Left ventricle myocardium inferior (tissue), 1 donor: Measurements from ENCODE around the gene NAPB. TPM values are rescaled to one million over a fixed set of nuclear protein-coding genes. Genes with fewer than 3 reads are reported as not detected.

Experiments
- DNase-seq: peaks from one replicate; pipeline ENCODE4 v3.0.0-alpha.2; 2020
- H3K27ac ChIP-seq: fragments of 200-600 bp; replicated peaks from 2 replicates; pipeline ENCODE4 v1.8.0; 2021
- H3K27me3 ChIP-seq: fragments of 200-600 bp; 2 replicates; pipeline ENCODE4 v1.8.0; 2021; ENCODE audit warnings: low read depth
- H3K36me3 ChIP-seq: fragments of 200-600 bp; 2 replicates; pipeline ENCODE4 v1.8.0; 2021
- H3K4me1 ChIP-seq: fragments of 200-600 bp; 2 replicates; pipeline ENCODE4 v1.8.0; 2021
- H3K4me3 ChIP-seq: fragments of 200-600 bp; 2 replicates; pipeline ENCODE4 v1.8.0; 2021; ENCODE audit warnings: mild to moderate bottlenecking, moderate library complexity
- H3K9me3 ChIP-seq: fragments of 200-600 bp; replicated peaks from 2 replicates; pipeline ENCODE4 v1.8.0; 2021
- intact Hi-C: fragments of 100-400 bp; cut with micrococcal nuclease; formaldehyde crosslinking; loops from one replicate; pipeline ENCODE4 v1.11.0; 2022
- total RNA-seq: library from RNA; stranded (reverse); fragmentation: NEBNext Ultra II Directional; extraction: Animal tissue kit (Norgen Biotek cat#: 25700); gene quantifications from one replicate; pipeline ENCODE4 v1.2.1, GENCODE V29; 2021
- TF ChIP-seq, protein P1 (sequence below): fragments of 200-600 bp; IDR thresholded peaks from 2 replicates; pipeline ENCODE4 v1.8.0; 2021; ENCODE audit warnings: antibody characterized with exemption, mild to moderate bottlenecking, borderline replicate concordance
- donor health status: DM: no; HTN: yes; CAD: no; lungs with severe emphysema.

Gene NAPB
- total RNA-seq, 1 donor from 2014 or later = 5.2 TPM

- H3K27ac ChIP-seq = no peak overlapping the region
- intact Hi-C loops = loop anchor here (10.0 kb wide), 1 partner anchor 159 kb away; the partner anchor contains the start of gene CST9
- no peak overlapping the region for H3K4me3 ChIP-seq
- TF ChIP-seq, protein P1, sequence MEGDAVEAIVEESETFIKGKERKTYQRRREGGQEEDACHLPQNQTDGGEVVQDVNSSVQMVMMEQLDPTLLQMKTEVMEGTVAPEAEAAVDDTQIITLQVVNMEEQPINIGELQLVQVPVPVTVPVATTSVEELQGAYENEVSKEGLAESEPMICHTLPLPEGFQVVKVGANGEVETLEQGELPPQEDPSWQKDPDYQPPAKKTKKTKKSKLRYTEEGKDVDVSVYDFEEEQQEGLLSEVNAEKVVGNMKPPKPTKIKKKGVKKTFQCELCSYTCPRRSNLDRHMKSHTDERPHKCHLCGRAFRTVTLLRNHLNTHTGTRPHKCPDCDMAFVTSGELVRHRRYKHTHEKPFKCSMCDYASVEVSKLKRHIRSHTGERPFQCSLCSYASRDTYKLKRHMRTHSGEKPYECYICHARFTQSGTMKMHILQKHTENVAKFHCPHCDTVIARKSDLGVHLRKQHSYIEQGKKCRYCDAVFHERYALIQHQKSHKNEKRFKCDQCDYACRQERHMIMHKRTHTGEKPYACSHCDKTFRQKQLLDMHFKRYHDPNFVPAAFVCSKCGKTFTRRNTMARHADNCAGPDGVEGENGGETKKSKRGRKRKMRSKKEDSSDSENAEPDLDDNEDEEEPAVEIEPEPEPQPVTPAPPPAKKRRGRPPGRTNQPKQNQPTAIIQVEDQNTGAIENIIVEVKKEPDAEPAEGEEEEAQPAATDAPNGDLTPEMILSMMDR = no peak
- H3K27me3 ChIP-seq = no peaks in the 10 kb centered on the region
- H3K36me3 ChIP-seq = no peaks in the 10 kb centered on the region
- H3K9me3 ChIP-seq = no peaks in the 10 kb centered on the region
- no peak for DNase-seq
- H3K4me1 ChIP-seq = no peaks in the 10 kb centered on the region
These were observed 24.4 kb upstream of the NAPB start for GRCh38 chr20:23445596-23446217.

DNA sequence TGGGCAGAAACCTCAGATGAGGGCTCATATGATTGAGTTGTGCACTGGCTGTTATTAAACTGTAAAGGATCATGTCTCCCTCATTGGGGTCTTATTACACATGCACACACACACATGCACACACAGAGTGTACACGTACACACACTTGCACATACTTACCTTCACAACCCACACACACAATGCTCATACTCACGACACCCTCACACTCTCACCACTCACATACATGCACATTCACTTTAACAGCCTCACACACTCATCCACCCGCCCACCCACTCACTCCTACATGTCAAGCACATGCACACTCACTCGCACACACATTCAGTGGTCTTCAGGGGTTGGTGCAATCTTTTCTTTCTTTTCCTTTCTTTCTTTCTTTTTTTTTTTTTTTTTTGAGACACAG is 23.6 kb upstream of the NAPB start:
- no peak for DNase-seq
- no peak overlapping the region for H3K27ac ChIP-seq
- no peaks in the 10 kb centered on the region for H3K36me3 ChIP-seq
- H3K27me3 ChIP-seq = no peaks in the 10 kb centered on the region
- H3K4me1 ChIP-seq = no peaks in the 10 kb centered on the region
- no peak overlapping the region for H3K4me3 ChIP-seq
- TF ChIP-seq, protein P1 = no peak
- no peaks in the 10 kb centered on the region for H3K9me3 ChIP-seq
- intact Hi-C loops = loop anchor here (10.0 kb wide), 1 partner anchor 160 kb away; the partner anchor contains the start of gene CST9

DNA sequence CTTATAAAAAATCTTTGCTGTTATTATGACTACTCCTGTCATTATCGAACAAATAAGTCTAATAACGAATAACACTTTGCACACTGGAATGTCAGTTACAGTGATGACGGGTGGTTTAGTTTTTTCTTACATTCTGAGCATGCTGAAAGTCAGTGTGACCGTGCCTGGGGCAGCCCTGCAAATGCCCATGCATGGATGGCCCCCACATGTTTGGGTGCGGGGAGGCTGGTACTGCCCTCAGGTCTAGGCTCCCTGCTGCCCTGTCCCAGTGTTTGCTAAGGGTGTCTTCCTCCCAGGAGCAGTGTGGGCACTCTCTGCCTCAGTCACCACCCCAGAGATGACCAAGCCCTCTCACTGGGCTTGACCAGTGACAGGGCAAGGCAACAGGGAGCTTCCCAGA is 21.1 kb upstream of the NAPB start:
- no peak for DNase-seq
- intact Hi-C loops = loop anchor here (10.0 kb wide), 1 partner anchor 162 kb away; the partner anchor contains the start of gene CST9

DNA sequence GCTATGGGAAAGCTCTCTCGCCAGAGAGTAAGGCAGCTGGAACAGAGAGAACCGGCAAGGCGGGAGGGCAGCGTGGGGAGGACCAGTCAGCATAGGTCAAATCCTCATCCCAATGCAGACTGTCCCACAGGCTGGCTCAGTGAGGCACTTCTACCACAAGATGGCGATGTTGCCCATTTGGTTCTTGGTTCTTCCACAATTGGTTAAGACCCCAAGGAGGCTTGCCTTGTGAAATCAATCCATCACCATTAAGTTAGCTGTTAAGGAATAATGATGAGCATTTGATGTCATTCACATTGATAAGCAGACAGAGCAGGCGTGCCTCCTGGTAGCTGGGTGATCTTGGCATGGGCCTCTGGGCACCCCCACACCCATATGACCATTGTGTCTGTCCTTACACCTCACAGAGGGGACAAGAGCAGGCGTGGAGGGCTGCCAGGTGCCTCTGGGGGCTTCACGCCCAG is 20.6 kb upstream of the NAPB start:
- intact Hi-C loops = loop anchor here (10.0 kb wide), 1 partner anchor 163 kb away; the partner anchor contains the start of gene CST9
- no peak overlapping the region for H3K27ac ChIP-seq
- H3K27me3 ChIP-seq = no peaks in the 10 kb centered on the region
- peak; percentile 47 for DNase-seq
- no peaks in the 10 kb centered on the region for H3K36me3 ChIP-seq
- TF ChIP-seq, protein P1 = peak; percentile 91
- no peak overlapping the region for H3K4me3 ChIP-seq
- H3K9me3 ChIP-seq = no peaks in the 10 kb centered on the region
- no peaks in the 10 kb centered on the region for H3K4me1 ChIP-seq

More for the DNA sequence above, 21.1 kb upstream of the NAPB start:
- Histone ChIP-seq H3K9me3 (no peaks in the 10 kb centered on the region), H3K4me3 (no peak overlapping the region), H3K27ac (no peak overlapping the region), H3K4me1 (no peaks in the 10 kb centered on the region), H3K27me3 (no peaks in the 10 kb centered on the region), H3K36me3 (no peaks in the 10 kb centered on the region)
- TF ChIP-seq, protein P1 = no peak

- Histone ChIP-seq H3K4me3 (no peak overlapping the region), H3K27ac (no peak overlapping the region), H3K27me3 (no peaks in the 10 kb centered on the region), H3K4me1 (peaks cover 10% of the 10 kb centered on the region), H3K36me3 (no peaks in the 10 kb centered on the region), H3K9me3 (no peaks in the 10 kb centered on the region)
- TF ChIP-seq, protein P1 = no peak
- DNase-seq = no peak
- intact Hi-C loops = loop anchor here (10.0 kb wide), 1 partner anchor 165 kb away; the partner anchor contains the start of gene CST9
These were observed 18.7 kb upstream of the NAPB start for GRCh38 chr20:23440004-23440403.
